ENCODE measurements around the gene KLK14.

DNA sequence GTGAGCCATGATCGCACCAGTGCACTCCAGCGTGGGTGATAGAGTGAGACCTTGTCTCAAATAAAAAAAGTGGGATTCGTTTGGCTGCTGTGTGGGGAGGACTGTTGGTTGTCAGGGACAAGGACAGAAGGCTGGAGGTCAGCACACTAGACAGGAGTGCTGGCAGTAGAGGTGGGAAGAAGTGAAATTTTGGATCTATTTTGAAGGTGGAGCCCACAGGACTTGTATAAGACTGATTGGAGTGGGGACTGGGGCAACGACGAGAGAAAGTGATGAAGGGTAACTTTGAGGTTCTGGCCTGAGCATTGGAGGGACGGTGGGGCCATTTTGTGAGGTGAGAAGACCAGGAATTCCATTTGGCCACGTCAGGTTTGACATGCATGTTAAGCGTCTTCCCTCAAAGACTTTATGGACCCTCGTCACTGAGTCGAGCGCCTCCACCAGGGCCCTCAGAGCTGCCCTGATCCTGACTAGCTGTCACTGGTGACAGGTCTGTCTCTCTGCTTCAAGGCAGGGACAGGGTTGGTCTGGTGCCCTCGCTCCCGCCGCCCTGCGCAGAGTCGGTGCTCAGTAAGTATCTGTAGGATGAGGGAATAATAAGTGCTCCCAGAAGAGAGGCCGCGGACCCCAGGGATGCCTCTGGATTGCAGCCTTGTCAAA is 24.8 kb upstream of the KLK14 start:
- TF ChIP-seq POLR2A (IDR thresholded peaks at IDR 0.05), result no peak
- TF ChIP-seq, protein P1, sequence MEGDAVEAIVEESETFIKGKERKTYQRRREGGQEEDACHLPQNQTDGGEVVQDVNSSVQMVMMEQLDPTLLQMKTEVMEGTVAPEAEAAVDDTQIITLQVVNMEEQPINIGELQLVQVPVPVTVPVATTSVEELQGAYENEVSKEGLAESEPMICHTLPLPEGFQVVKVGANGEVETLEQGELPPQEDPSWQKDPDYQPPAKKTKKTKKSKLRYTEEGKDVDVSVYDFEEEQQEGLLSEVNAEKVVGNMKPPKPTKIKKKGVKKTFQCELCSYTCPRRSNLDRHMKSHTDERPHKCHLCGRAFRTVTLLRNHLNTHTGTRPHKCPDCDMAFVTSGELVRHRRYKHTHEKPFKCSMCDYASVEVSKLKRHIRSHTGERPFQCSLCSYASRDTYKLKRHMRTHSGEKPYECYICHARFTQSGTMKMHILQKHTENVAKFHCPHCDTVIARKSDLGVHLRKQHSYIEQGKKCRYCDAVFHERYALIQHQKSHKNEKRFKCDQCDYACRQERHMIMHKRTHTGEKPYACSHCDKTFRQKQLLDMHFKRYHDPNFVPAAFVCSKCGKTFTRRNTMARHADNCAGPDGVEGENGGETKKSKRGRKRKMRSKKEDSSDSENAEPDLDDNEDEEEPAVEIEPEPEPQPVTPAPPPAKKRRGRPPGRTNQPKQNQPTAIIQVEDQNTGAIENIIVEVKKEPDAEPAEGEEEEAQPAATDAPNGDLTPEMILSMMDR (IDR thresholded peaks at IDR 0.05), result no peak
